ENCODE results near the gene C4BPB.

Gene C4BPB

DNA sequence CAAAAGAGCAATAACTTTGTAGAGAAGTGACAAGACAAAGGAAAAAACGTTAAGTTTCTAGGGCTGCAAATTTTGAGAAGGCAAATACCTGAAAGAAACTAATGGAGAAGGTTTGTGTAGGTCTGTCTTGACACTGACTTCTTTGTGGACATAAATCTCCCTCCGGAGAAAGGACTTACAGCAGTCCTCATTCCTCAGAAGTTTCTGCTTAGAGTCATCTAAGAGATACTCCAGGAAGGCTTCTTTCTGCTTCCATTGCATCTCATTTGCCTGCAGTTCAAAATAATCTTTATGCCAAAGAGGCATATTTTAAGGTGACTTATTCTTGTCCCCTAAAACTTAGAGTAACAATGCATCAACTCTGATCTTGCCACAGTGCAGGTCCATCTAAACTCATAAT, 4.4 kb upstream of the C4BPB start:
- no peak for DNase-seq (ENCODE audit: low read depth)
- TF ChIP-seq, protein P1, sequence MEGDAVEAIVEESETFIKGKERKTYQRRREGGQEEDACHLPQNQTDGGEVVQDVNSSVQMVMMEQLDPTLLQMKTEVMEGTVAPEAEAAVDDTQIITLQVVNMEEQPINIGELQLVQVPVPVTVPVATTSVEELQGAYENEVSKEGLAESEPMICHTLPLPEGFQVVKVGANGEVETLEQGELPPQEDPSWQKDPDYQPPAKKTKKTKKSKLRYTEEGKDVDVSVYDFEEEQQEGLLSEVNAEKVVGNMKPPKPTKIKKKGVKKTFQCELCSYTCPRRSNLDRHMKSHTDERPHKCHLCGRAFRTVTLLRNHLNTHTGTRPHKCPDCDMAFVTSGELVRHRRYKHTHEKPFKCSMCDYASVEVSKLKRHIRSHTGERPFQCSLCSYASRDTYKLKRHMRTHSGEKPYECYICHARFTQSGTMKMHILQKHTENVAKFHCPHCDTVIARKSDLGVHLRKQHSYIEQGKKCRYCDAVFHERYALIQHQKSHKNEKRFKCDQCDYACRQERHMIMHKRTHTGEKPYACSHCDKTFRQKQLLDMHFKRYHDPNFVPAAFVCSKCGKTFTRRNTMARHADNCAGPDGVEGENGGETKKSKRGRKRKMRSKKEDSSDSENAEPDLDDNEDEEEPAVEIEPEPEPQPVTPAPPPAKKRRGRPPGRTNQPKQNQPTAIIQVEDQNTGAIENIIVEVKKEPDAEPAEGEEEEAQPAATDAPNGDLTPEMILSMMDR (conservative IDR thresholded peaks at IDR 0.05; ENCODE audit: low read depth, low read length) = no peak
- H3K4me3 ChIP-seq (ENCODE audit: low read depth, low read length) = no peak overlapping the region

DNA sequence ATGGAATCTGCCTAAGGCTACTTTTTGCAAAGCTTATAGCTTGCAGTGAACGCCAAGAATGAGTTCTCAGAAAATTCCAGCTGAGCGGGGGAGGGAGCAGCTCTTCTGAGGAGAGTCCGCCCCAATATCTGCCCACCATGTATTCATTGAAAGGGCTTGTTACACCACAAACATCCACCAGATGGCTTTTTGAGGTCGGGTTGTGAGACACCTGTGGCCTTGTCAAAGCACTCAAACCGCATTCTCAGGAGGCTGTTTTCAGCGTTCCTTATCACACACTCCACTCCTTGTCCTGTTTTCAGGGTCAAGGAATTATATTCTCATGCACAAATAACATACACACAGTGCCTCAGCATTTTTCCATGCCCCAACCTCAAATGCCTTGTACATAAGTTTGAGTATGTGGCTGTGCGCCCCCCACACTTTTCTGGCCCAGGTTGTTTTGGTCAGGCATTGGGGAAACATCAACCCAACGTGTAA, 3.9 kb upstream of the C4BPB start:
- H3K4me3 ChIP-seq (ENCODE audit: low read depth, low read length) = no peak overlapping the region
- DNase-seq (ENCODE audit: low read depth) = peak; percentile 80
- TF ChIP-seq, protein P1 (conservative IDR thresholded peaks at IDR 0.05; ENCODE audit: low read depth, low read length) = peak; percentile 70

DNA sequence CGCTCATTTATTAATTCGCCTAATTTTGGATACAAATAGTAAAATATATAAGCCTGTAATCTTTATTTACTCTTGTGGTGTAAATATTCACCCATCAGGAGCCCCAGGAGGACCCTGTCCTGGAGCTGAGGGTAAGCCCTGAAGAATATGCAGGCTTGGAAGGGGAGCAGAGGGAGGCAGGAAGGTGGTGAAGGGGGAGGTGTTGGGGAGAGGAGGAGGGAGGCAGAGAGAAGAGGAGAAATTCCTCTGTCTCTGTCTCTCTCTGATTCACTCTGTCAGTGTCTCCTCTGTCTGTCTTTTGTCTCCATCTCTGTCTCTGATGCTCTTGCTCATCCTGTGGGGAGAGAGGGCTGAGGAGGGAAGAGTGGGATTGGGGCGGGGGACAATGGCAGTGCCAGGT, 2.8 kb upstream of the C4BPB start:
- DNase-seq (ENCODE audit: low read depth) = no peak
- H3K4me3 ChIP-seq (ENCODE audit: low read depth, low read length) = no peak overlapping the region
- TF ChIP-seq, protein P1 (conservative IDR thresholded peaks at IDR 0.05; ENCODE audit: low read depth, low read length) = no peak

DNA sequence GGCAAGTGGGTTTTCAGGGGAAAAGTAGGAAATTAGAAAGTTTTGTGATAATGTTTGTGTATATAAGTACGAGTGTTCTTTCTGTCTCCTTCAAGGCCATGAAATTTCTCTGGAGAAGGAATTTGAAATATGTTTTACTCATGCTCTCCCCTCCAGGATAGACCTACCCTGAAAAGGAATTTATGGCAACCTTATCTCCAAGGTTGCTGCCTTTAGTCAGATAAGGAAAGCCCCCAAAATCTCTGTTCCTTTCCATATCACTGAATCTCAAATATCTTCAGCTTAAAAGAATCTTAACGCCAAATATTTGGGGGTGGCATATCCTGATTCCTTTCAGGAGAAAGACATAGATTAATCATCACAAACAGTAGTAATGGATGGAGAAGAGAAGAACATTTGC, 499 bp upstream of the C4BPB start:
- DNase-seq (ENCODE audit: low read depth) = peak; percentile 15
- no peak overlapping the region for H3K4me3 ChIP-seq (ENCODE audit: low read depth, low read length)
- TF ChIP-seq, protein P1 (conservative IDR thresholded peaks at IDR 0.05; ENCODE audit: low read depth, low read length) = no peak

DNA sequence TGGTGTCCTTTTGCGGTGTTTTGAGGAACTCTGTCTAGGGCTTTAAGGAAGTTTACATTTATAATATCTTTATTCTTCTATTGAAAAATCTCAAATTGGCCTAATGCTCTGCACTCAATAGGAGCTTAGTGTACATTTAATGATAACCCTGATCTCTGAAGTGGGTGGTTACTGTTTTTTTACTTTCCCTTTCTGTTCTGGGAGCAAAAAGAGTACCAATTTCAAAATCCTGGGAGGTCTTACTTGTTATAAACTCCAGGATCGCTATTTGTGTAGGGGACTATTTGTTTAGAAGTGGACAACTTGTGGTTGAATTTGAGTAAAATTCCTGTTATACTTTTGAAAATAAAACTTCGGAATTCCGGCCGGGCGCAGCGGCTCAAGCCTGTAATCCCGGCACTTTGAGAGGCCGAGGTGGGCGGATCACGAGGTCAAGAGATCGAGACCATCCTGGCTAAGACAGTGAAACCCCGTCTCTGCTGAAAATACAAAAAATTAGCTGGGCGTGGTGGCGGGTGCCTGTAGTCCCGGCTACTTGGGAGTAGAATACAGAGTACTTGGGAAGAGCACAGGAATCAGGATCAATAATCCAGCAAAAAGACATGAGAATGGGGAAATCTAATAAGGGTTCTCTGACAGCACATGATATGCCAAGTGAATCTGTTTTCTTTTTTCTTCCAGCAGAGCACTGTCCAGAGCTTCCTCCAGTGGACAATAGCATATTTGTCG, 1.1 kb downstream of the C4BPB start:
- TF ChIP-seq, protein P1 (conservative IDR thresholded peaks at IDR 0.05; ENCODE audit: low read depth, low read length) = no peak
- no peak overlapping the region for H3K4me3 ChIP-seq (ENCODE audit: low read depth, low read length)
- no peak for DNase-seq (ENCODE audit: low read depth)

DNA sequence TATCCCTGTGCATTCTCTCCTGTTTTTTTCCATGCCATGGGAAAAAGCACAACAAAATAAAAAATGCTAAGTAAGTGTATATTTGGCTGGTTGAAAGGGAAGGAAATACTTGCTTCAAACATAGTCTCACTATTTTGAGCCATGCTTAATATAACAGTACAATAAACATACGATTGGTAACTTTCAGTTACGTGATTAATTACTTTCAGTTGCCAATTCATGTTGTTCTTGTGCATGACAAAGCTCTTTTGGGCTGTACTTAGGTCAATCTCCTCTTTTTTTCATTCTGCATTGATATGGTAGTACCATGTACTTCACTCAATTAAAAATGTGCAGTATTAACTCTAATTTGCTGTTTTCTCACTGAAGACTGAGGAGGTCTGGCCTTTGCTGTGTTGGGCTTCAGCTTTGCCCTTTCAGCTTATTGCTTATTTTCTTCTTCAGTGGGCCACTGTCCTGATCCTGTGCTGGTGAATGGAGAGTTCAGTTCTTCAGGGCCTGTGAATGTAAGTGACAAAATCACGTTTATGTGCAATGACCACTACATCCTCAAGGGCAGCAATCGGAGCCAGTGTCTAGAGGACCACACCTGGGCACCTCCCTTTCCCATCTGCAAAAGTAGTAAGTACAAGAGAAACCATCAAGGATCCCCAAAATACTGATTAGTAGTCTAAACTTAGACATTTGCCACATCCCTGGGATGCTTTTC, 2.7 kb downstream of the C4BPB start:
- TF ChIP-seq, protein P1 (conservative IDR thresholded peaks at IDR 0.05; ENCODE audit: low read depth, low read length) = no peak
- no peak overlapping the region for H3K4me3 ChIP-seq (ENCODE audit: low read depth, low read length)
- DNase-seq (ENCODE audit: low read depth) = no peak

Data from choroid plexus epithelial cell (primary cell).